HG03103 (cell line): ENCODE results near the gene FRMD4A.

Experiments
- ATAC-seq: cut with Tn5 transposase; IDR thresholded peaks from one replicate; pipeline ENCODE4 v1.9.1; 2021; ENCODE audit warnings: low read depth; ENCODE audit not compliant: unreplicated experiment

The FRMD4A gene

DNA sequence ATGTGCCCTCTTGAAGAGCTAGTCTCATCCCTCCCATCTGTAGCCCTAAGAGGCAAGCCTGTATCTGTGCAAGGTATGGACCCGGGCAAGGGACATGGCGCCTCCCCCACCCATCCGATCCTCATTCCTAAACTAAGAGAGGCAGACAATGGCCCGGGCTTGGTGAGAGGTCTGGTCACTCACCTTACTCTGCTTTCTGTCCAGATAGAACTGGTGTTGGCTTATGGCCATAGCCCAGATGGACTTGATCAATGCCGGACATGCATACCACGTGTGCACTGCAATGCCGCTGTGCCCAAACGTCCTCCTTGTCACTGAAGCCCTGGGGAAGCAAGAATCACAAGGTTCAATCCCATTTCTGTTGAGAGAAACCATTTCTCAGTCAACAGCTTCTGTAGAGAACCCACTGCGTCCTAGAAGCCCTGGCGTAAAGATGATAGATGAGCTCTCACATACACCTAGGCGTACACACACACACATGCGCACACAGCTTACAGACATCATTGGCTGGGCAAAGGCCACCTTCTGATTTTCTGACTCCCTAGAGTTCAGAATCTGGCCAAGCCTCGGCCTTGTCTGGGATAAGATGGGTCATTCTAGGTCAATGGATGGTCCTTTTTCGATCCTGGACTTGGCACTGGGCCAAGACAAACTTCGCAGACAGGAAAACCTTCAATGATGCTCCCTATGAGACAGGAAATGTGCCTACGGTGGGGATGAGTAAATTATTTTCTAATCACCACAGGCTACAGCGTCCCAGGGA, 629.4 kb downstream of the FRMD4A start:
- no peak for ATAC-seq

DNA sequence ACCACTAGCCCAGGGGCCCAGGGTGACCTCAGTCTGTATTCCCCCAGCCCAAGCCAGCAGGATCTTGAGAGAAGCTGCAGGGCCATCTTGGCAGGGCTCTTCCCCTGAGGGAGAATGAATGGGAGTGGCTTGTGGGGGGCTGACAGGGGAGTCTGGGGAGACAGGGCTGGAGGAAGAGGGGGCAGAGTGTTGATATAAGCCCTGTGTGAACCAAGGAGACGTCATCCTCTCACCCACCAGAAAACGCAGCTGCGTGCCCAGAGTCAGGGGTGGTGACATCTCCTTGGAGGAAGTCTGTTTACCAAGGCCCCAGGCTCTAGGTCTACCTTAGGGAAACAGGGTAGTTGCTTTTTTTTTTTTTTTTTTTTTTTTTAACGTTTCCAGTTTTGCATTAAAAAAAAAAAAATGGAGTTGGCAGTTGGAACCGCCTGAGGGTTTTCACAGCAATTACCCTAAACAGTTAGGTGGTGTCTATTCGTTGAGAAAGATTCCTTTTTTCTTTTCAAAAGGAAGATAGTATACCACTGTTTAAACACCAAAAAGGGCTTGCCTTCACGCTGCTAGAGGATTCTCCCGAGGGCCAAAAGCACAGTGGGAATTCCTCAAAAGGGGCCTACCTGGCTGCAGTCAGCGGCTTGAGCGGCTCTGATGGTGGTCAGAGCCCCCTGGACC, 630.1 kb downstream of the FRMD4A start:
- no peak for ATAC-seq

DNA sequence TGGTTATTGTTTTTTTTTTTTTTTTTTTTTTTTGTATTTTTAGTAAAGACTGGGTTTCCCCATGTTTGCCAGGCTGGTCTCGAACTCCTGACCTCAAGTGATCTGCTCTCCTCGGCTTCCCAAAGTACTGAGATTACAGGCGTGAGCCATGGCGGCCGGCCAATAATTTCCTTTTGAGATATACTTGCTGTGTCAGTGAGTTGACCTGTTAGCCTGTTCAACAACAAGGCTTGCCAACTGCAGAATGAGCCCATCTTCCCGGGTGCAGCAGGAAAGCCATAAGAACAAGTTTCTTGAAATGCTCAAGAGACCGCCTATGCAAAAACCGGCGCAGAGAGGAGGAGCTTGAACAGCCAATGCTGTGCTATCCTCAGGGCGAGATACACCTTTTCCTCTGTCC, 631.5 kb downstream of the FRMD4A start:
- ATAC-seq = no peak

DNA sequence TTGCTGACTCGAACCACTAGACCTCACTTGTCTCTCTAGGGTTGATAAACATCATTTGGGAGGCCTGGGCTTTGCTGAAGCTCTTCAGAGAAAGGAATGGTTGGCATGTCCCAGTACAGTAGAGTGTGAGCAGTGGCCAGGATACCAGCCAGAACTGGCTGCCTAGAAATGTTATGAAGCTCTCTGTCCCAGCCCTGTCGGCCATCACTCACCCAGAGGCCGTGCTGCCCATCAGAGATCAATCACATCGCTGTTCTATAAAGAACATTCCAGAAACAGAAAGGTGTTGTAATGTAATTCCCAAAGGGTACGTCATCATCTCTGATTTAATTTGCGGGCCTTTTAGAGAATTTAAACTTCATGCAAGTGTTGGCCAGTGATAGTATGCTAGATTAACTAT, 632.5 kb downstream of the FRMD4A start:
- ATAC-seq = no peak

DNA sequence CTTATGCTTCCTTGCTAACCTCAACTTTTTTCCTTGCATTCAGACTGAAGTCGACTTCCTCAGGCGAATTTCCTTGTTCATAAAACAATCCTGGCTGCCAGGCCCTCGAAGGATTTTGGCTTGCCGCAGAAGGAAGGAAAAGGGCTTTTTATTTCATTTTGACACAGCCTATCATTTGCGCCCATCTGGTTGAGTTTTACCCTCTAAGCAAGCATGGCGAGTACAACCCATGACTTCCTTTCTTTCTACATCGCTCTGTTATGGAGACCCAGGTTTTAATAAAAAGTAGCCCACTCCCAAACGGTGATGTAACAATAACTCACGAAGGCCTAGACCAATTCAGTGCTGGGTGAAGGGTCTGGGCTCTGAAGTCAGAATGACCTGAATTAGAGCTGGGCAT, 634.7 kb downstream of the FRMD4A start:
- ATAC-seq = no peak

DNA sequence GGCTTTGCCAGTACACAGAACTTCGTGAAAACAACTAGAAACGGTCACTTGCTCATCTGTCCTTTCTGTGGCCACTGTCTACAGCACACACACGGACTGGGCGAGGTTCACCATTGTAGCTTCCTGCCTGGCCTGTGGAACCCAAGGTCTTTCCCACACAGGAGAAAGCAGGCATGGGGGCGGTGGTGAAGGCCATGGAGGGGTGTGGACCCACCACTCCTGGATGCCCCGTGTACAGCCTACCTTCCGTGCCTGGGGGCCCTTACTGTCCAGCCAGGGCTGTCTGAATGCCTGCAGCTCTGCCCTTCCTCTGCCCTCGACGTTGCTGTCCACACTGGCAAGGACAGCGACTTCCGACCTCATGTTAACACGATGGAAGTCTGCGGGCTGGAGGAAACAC, 635.1 kb downstream of the FRMD4A start:
- ATAC-seq = no peak

DNA sequence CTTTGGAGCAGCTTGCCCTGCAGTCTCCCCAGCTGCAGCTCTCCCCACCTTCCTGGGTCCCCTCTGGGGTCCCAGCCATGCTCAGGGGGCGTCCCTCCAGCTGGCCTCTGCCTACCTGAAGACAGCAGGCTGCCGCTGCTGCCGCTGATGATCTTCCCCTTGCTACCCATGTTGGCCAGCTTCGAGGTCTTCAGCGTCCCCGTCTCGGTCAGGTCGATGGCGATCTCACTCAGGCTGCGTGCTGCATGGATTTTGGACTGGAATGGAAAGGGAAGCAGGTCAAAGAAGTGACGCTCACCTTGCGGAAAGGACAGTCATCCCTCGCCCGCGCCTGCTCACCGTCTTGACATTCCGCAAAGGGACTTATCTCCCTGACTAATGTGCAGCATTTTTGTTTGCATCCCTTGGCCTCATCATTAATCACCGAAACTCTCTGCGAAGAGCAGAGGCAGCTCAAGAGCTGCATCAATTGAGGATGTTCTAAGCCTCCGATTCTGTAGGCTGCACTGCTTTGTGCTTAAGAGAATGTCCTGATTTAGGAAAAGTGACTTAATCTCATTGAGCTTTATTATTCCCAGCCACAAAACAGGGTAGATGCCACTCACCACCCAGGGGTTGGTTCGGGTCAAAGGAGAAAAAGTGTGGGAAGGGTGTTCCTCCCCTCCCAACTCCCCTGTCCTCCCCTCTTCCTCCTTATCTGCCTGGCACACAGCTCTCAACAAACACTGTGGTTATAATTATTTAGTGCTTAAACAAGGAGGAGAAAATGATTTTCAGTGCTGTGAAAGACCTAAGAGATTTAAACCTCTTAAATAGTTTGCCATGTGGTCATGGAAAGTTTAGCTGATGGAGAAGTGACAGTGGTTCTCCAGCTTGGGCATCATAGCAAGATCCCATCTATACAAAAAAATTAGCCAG, 636.7 kb downstream of the FRMD4A start:
- ATAC-seq = no peak

DNA sequence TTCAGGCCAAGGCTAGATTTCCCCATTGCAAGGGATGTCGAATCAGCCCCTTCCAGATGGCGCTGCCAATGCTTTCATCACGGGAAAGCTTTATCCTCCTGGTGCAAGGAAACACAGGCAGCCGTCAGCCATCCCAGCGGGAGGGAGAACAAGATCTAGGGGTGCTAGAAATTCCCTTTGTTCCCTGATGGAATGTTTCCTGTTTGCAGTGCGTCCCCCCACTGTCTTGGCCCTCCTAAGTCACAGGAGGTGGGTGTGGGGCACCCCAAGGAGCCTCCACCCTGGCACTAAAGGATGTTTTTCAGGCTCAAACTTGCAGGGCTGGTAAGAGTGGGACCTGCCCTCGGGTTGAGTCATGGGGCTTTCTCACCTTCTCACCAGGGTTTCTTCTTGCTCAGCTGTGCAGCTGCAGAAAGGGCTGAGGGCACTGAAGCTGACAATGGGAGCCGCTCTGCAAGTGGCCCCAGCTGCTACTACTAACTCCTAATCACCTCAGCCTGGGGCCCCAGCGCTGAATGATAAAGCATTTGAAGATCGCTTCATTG, 640.4 kb downstream of the FRMD4A start:
- no peak for ATAC-seq

DNA sequence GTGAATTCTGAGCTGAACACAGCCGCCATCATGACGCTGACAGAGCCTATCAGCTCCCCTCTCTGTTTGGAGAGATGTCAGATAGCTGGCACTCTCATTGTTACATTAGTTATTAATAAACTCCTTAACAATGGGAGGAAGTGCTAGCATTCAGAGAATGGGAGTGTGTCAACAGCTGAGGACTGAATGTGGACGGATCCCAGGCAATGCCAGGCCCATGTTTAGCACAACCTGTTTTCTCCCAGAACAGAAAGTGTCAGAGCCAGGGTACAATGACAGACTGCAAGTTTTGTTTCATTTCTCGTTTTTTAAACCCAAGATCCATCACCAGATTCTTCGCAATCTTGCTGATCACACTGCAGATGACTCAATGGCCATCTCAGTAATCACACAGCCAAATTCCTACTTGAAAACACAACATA, 644.4 kb downstream of the FRMD4A start:
- no peak for ATAC-seq

DNA sequence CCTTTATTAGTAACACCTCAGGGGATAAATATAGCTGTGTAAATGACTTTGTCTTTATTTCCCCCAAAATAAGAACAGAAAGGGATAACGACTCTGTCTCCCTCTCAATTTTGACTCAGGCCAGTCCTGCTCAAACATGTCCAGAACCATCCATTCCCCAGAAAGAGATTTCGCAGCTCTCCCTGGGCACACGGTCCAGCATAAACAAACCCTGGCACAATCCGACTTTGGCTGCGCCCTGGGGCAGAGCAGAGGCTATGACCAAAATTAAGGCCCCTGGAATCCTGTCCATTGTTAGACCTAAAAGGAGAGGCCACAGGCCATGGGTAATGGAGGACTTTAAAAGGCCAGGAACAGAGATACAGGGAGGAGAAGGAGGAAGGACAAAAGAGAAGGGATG, 644.8 kb downstream of the FRMD4A start:
- ATAC-seq = no peak

DNA sequence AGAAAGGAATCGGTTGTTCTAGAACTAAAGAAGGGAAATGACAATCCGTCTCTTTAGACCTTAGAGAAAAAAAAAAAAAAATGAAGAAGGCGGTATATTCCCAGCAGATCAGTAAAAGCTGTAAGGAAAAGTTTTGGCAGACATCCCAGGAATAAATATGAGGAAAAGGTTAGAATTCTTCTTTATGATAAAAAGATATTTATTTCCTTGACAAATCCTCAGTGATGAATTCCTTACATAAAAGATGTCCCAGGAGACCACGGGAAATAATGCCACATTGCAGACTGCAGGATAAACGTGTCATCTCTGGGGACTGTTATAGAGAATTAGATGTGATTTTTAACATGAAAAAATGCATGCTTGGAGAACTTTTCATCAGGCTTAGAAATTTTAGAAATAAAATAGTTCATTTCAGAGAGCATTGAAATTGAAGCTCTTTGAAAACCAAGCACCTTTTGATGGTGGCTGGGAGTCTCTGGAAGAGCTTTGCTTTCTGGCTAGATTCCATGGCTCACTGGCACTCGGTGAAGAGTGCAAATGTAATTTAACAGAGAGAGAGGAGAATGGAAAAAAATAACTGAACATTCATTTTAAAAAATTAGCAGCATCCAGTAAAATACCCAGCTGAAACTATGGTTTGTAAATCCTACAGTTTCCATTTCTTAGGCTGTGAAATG, 645.8 kb downstream of the FRMD4A start:
- no peak for ATAC-seq

DNA sequence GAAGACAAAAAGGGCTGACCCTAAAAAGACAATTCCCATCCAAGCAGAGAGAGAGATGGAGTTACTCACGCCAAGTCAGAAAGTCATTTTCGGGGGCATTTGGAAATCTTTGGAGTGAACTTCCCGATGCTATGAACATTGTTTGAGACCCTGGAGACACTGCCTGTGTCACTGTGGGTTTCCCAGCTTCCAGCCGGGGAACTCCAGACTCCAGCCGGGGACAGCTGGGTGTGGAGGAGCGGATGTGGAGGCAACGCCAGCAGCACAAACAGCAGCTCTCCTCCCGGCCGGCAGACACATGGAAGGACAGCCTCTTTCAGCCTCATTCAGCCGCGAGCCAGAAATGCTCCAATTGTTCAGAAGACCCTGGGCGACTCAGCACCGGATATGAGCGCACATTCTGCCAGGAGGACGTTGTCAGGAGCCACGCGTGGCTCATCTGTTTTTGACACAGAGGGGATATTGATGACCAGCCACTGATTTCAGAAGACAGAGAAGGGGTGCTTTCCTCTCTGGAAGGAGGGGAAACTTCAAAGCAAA, 646.4 kb downstream of the FRMD4A start:
- ATAC-seq = no peak

DNA sequence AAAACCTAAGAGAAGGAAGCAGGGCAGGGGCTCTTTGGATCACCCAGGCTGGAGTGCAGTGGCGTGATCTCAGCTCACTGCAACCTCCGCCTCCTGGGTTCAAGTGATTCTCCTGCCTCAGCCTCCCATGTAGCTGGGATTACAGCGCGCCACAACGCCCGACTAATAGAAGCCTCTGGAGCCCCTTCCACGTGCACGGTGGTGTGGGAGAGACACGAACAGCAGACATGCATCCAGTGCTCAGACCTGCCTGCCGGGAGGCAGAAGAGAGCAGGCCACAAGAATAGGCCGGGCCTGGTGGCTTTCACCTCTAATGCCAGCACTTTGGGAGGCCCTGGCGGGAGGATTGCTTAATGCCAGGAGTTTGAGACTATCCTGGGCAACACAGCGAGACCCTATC, 647.7 kb downstream of the FRMD4A start:
- ATAC-seq = no peak

DNA sequence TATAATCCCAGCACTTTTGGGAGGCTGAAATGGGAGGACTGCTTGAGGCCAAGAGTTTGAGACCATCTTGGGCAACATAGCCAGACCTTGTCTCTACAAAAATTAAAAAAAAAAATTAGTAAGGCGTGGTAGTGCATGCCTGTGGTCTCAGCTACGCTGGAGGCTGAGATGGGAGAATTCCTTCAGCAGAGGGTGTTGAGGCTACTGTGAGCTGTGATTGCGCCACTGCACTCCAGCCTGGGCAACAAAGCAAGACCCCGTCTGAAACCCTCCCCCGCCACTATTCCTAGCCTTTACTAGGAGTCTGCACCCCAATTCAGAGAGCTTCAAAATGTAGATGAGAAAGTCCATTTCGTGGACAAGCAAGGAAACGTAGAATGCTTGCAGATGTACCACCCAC, 648.8 kb downstream of the FRMD4A start:
- ATAC-seq = no peak

DNA sequence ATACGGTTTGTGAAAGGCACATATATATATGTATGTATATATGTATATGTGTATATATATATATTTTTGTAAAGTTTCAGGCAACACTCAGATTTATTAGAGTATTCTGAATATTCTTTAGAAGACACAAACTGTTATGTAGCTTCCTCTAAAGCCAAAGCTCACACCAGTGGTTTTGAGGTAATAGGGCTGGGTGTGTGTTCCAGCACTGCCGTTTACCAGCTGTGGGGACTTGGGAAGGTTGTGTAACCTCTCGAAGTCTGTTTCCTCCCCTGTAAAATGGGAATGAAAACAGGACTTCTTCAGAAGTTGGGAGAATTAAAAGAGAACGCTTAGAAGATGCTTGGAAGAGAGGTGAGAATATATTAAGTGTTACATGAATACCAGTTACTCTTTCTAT, 649.2 kb downstream of the FRMD4A start:
- no peak for ATAC-seq

DNA sequence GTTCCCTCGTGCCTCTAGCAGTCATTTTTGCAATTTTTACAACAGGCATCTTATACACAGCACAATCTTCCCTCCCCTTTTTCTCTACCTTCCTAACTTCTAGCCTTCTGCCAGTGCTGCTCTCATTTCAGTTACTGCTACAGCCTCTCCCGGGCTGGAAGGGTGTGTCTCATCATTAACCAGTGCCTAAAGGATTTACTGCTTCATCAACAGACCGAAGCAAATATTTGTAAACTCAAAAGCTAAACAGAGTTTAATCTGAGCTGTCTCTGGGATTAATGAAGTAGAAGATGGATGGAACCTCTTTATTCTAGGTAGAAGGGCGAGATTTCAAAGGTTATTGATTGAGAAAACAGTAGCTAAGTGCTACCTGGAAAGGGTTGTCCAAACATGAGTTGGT, 649.6 kb downstream of the FRMD4A start:
- ATAC-seq = no peak

DNA sequence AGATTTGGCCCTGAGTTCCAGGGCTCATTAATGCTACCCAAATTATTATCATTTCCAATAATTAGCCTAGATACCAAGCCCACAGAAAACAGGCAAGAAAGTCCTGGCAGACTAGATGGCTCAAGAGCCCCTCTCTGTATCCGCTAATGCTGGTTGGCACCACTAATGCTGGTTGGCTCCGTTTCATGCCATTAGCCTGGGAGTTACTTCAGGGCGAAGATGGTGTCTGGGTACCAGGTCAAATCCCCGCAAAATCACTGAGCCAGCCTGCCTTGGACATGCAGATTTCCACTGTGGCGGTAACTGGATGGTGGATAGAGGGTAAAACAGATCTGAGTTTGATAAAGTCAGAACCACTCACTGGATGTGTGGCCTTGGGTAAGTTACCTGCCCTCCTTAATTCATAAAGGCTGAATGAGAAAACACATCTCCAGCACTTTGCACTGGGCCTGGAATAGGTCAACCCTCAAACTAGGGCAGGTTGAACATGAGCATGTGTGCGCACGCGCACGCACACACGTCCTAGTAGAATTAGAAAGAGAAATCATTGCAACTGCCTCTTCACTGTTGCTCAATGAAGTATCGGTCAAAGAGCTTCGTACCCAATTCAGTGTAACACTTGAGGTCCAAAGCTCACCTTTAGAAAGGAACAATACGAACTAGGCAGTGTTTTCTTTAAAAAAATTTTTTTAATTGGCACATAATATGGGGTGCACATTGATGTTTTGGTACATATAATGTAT, 652.5 kb downstream of the FRMD4A start:
- ATAC-seq = no peak

DNA sequence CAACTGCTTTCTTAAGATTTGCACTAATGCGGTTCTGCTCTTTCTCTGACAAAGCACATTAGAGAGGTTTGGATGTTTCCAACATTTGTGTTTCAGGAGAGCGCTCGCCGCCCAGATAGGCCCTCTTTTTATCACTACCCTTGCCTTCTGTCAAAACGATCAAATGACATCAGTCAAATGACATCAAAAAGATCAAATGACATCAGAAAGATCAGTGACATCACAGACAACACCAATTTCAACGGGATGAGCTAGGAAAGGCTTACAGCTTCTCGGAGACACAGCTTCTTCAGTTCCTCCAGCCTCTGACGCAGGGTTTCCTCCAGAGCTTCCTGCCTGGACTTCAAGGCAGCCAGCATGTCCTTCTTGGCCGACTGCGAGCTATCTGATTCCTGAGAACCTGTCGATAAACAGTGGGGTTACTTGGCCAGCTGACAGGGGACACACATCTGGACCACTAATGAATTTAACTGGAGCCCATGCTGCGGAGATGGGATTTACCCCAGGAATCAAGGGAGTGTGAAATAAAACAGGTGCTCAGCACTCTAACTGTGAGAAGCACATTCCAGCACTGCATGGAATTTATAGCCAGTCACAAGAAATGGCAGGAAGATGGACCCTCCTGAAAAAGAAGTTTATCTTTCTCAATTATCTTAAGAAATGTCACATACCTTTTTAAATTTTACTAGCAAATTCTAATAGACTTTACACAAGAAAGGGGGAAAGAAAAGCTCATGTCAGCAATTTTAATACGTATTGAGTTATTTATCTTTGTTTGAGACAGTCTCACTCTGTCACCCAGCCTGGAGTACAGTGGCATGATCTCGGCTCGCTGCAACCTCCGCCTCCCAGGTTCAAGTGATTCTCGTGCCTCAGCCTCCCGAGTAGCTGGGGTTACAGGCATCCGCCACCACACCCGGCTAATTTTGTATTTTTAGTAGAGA, 655.8 kb downstream of the FRMD4A start:
- ATAC-seq = no peak
